ENCODE results near the gene GALNT14.
A peak's percentile ranks its signal among the peaks of the same experiment; 100 is the strongest.

The GALNT14 gene

DNA sequence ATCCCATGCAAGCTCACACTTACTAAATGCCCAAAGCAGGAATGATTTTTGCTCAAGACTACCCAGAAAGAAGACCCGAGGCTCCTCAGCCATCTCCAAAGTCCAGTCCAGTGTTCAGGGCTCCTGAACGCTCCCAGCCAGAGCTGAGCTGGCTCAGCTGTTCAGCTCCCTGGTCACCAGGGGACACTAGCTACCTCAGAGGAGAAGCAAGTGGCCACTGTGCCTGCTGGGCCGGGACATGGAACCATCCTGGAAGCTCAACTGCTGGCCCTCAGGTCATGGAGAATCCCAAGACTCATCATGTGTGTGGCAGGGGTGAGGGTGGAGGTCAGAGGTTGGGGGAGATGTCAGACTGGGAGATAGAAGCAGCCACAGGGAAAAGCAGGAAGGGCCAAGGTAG, 89.0 kb downstream of the GALNT14 start:
- TF ChIP-seq CTCF (IDR thresholded peaks at IDR 0.05; ENCODE audit: low read depth, low read length) = peak; percentile 63
- no peak overlapping the region for H3K27ac ChIP-seq
- no peak overlapping the region for H3K4me3 ChIP-seq (ENCODE audit: low read depth, low read length)

DNA sequence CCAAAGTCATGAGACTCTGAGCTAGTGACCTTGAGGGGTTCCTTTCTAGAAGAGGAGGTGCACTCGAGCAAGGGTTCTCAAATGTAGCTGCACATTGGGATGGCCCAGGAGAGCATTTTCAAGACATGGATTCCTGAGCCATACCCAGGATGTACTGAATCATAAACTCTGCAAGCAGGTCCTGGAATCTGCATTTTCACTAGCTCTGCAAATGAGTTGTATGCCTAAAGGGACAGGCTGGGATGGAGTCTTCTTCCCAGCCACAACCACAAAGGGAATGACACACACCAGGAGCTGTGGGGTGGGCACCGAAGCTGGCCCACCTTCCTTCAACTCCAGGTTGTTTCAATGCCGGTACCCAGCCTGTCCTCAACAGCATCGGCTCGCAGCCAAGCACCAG, 90.6 kb downstream of the GALNT14 start:
- TF ChIP-seq CTCF (IDR thresholded peaks at IDR 0.05; ENCODE audit: low read depth, low read length) = no peak
- H3K36me3 ChIP-seq = no peaks in the 10 kb centered on the region
- H3K27ac ChIP-seq = no peak overlapping the region
- H3K4me3 ChIP-seq (ENCODE audit: low read depth, low read length) = no peak overlapping the region
- no peak for DNase-seq
- no peaks in the 10 kb centered on the region for H3K9me3 ChIP-seq (ENCODE audit: severe bottlenecking)
- no peaks in the 10 kb centered on the region for H3K27me3 ChIP-seq (ENCODE audit: insufficient read depth, low read depth, severe bottlenecking)

More for the DNA sequence above, 89.0 kb downstream of the GALNT14 start:
- H3K9me3 ChIP-seq (ENCODE audit: severe bottlenecking) = no peaks in the 10 kb centered on the region
- no peaks in the 10 kb centered on the region for H3K36me3 ChIP-seq
- no peaks in the 10 kb centered on the region for H3K27me3 ChIP-seq (ENCODE audit: insufficient read depth, low read depth, severe bottlenecking)
- DNase-seq = peak; percentile 31

- peak; percentile 54 for DNase-seq
- H3K27me3 ChIP-seq (ENCODE audit: insufficient read depth, low read depth, severe bottlenecking) = peaks cover 8% of the 10 kb centered on the region
- TF ChIP-seq CTCF (IDR thresholded peaks at IDR 0.05; ENCODE audit: low read depth, low read length) = peak; percentile 62
- no peaks in the 10 kb centered on the region for H3K36me3 ChIP-seq
- H3K4me3 ChIP-seq (ENCODE audit: low read depth, low read length) = no peak overlapping the region
- H3K27ac ChIP-seq = no peak overlapping the region
- peaks cover 21% of the 10 kb centered on the region for H3K9me3 ChIP-seq (ENCODE audit: severe bottlenecking)
Measured at GRCh38 chr2:31038385-31038784, 99.9 kb downstream of the GALNT14 start.

GRCh38 chr2:31037058-31037457, 101.2 kb downstream of the GALNT14 start:
- Histone ChIP-seq H3K4me3 (ENCODE audit: low read depth, low read length) (no peak overlapping the region), H3K27ac (no peak overlapping the region), H3K27me3 (ENCODE audit: insufficient read depth, low read depth, severe bottlenecking) (peaks cover 8% of the 10 kb centered on the region), H3K9me3 (ENCODE audit: severe bottlenecking) (peaks cover 21% of the 10 kb centered on the region), H3K36me3 (no peaks in the 10 kb centered on the region)
- no peak for DNase-seq
- TF ChIP-seq CTCF (IDR thresholded peaks at IDR 0.05; ENCODE audit: low read depth, low read length) = no peak

- Histone ChIP-seq H3K27me3 (ENCODE audit: insufficient read depth, low read depth, severe bottlenecking) (no peaks in the 10 kb centered on the region), H3K9me3 (ENCODE audit: severe bottlenecking) (peaks cover 16% of the 10 kb centered on the region), H3K27ac (no peak overlapping the region), H3K36me3 (no peaks in the 10 kb centered on the region), H3K4me3 (ENCODE audit: low read depth, low read length) (no peak overlapping the region)
- TF ChIP-seq CTCF (IDR thresholded peaks at IDR 0.05; ENCODE audit: low read depth, low read length) = peak; percentile 64
- no peak for DNase-seq
Measured at GRCh38 chr2:31033032-31033431, 105.2 kb downstream of the GALNT14 start.

DNA sequence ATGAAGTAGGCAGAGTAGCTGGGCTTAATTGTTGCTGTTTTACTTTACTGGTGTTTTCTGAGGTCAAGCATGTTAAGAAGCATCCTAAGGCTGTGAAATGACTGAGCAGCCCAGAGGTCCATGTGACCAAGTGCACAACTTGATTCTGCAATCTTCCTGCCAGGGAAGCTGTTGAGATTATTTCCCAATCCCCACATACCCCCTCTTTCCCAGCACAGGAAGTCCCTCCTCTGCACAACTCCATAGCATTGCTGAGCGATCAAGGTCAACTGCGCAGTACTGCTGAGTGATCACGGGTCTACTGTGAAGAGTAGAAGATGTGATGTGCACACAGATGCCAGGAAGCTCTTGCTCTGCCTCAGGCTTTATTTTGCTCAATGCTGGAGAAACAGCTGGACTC, 105.8 kb downstream of the GALNT14 start:
- no peak overlapping the region for H3K27ac ChIP-seq
- DNase-seq = no peak
- H3K9me3 ChIP-seq (ENCODE audit: severe bottlenecking) = peaks cover 12% of the 10 kb centered on the region

More for the DNA sequence above, 105.8 kb downstream of the GALNT14 start:
- Histone ChIP-seq H3K27me3 (ENCODE audit: insufficient read depth, low read depth, severe bottlenecking) (no peaks in the 10 kb centered on the region), H3K4me3 (ENCODE audit: low read depth, low read length) (no peak overlapping the region), H3K36me3 (no peaks in the 10 kb centered on the region)
- TF ChIP-seq CTCF (IDR thresholded peaks at IDR 0.05; ENCODE audit: low read depth, low read length) = no peak
